PC-3 (cell line): ENCODE results near the gene PPP1R1B. TPM values are rescaled to one million over a fixed set of nuclear protein-coding genes. Genes with fewer than 3 reads are reported as not detected.

Source experiments
- ATAC-seq: fragments of 200-7000 bp; cut with Tn5 transposase; 2 replicates; pipeline ENCODE4 v1.9.1; 2020; ENCODE audit warnings: mild to moderate bottlenecking, moderate library complexity
- BruUV-seq: library from RNA; stranded (reverse); fragments of 400-500 nt; replicated peaks from 2 replicates; lab custom pipeline; 2021; lab: Mats Ljungman, UMichigan
- CTCF ChIA-PET: fragments of 300-600 bp; sonication (Branson Sonifier 250); formaldehyde crosslinking; loops from one replicate; lab custom pipeline; 2022; ENCODE audit warnings: antibody characterized with exemption; lab: Charles Lee
- POLR2A ChIA-PET: fragments of 300-600 bp; sonication (Branson Sonifier 250); formaldehyde crosslinking; loops from one replicate; lab custom pipeline; 2022; ENCODE audit warnings: antibody characterized with exemption; ENCODE audit not compliant: unreplicated experiment; lab: Charles Lee
- DNase-seq: peaks from one replicate; pipeline ENCODE4 v3.0.0-alpha.2; 2015
- H2AFZ ChIP-seq: fragments of 300-600 bp; sonication (generic); 2 replicates; pipeline ENCODE4 v1.6.0; 2016; ENCODE audit warnings: antibody characterized with exemption, low read length
- H3F3A ChIP-seq: fragments of 300-600 bp; sonication (generic); one replicate; pipeline ENCODE4 v1.6.0; 2017; ENCODE audit warnings: antibody characterized with exemption, low read length, control low read depth, mild to moderate bottlenecking; ENCODE audit not compliant: unreplicated experiment
- H3K27ac ChIP-seq: fragments of 300-600 bp; sonication (generic); 2 replicates; pipeline ENCODE4 v1.5.1; 2016; ENCODE audit warnings: mild to moderate bottlenecking, low read length
- H3K27me3 ChIP-seq: fragments of 300-600 bp; sonication (generic); 2 replicates; pipeline ENCODE4 v1.6.1; 2016; ENCODE audit warnings: low read length, mixed read lengths
- H3K36me3 ChIP-seq: fragments of 300-600 bp; sonication (generic); 2 replicates; pipeline ENCODE4 v1.6.1; 2016; ENCODE audit warnings: low read depth, mixed run types, low read length, mixed read lengths
- H3K4me1 ChIP-seq: fragments of 300-600 bp; sonication (generic); 2 replicates; pipeline ENCODE4 v1.5.1; 2016; ENCODE audit warnings: low read length; ENCODE audit not compliant: insufficient read depth
- H3K4me2 ChIP-seq: fragments of 300-600 bp; sonication (generic); 2 replicates; pipeline ENCODE4 v1.6.0; 2016; ENCODE audit warnings: low read length
- H3K4me3 ChIP-seq: fragments of 300-600 bp; sonication (generic); 2 replicates; pipeline ENCODE4 v1.5.1; 2016; ENCODE audit warnings: mild to moderate bottlenecking, low read length, mixed read lengths
- H3K79me2 ChIP-seq: fragments of 300-600 bp; sonication (generic); 2 replicates; pipeline ENCODE4 v1.6.1; 2017; ENCODE audit warnings: low read length, mixed read lengths
- H3K9ac ChIP-seq: fragments of 300-600 bp; sonication (generic); 2 replicates; pipeline ENCODE4 v1.6.0; 2016; ENCODE audit warnings: mild to moderate bottlenecking, low read length
- H3K9me2 ChIP-seq: fragments of 300-600 bp; sonication (generic); replicated peaks from 2 replicates; pipeline ENCODE4 v1.6.1; 2016; ENCODE audit warnings: mixed run types, low read length, mixed read lengths
- H3K9me3 ChIP-seq: fragments of 300-600 bp; sonication (generic); 2 replicates; pipeline ENCODE4 v1.6.1; 2016; ENCODE audit warnings: low read length, mixed read lengths
- H4K20me1 ChIP-seq: fragments of 300-600 bp; sonication (generic); 2 replicates; pipeline ENCODE4 v1.6.1; 2016; ENCODE audit warnings: low read length, mixed read lengths
- CTCF ChIP-seq: fragments of 300-600 bp; sonication (generic); conservative IDR thresholded peaks from 2 replicates; pipeline ENCODE4 v1.5.1; 2017; ENCODE audit warnings: antibody characterized with exemption, low read depth, mild to moderate bottlenecking, low read length
- EZH2 ChIP-seq: fragments of 300-600 bp; sonication (generic); IDR thresholded peaks from one replicate; pipeline ENCODE4 v1.6.1; 2017; ENCODE audit warnings: antibody characterized with exemption, mild to moderate bottlenecking, low read length; ENCODE audit not compliant: unreplicated experiment
- EZH2phosphoT487 ChIP-seq: fragments of 300-600 bp; sonication (generic); IDR thresholded peaks from 2 replicates; pipeline ENCODE4 v1.6.1; 2018; ENCODE audit warnings: mild to moderate bottlenecking, antibody characterized with exemption, low read length, borderline replicate concordance
- intact Hi-C: fragments of 100-400 bp; cut with micrococcal nuclease; formaldehyde crosslinking; loops from 2 replicates; pipeline ENCODE4 v1.9.0; 2023
- total RNA-seq: library from RNA; depleted of rRNA; stranded (reverse); fragments of >200 nt; gene quantifications from 2 replicates; pipeline ENCODE4 v1.2.3, GENCODE V29; 2014

The PPP1R1B gene
- total RNA-seq, 1 experiment from 2014 or later: 3.1 TPM

- Histone ChIP-seq H4K20me1 (no peaks in the 10 kb centered on the region), H3K4me3 (no peak overlapping the region), H2AFZ (no peak overlapping the region), H3K9me3 (no peaks in the 10 kb centered on the region), H3K27ac (no peak overlapping the region), H3K4me1 (peaks cover 13% of the 10 kb centered on the region; the same call in 1 of the 2 replicates), H3K27me3 (no peaks in the 10 kb centered on the region), H3K36me3 (no peaks in the 10 kb centered on the region), H3K4me2 (no peak overlapping the region), H3K79me2 (peaks cover 68% of the 10 kb centered on the region), H3F3A (no peaks in the 10 kb centered on the region), H3K9me2 (no peaks in the 10 kb centered on the region), H3K9ac (no peak overlapping the region)
- ChIA-PET CTCF (no interaction called here), POLR2A (no interaction called here)
- no TSS peak for BruUV-seq
- DNase-seq: no peak
- no peak for ATAC-seq
- TF ChIP-seq CTCF (no peak), EZH2phosphoT487 (no peak), EZH2 (no peak)
- intact Hi-C loops: no loop called here
Observed at GRCh38 chr17:39641883-39642282, 15.1 kb downstream of the PPP1R1B start.

DNA sequence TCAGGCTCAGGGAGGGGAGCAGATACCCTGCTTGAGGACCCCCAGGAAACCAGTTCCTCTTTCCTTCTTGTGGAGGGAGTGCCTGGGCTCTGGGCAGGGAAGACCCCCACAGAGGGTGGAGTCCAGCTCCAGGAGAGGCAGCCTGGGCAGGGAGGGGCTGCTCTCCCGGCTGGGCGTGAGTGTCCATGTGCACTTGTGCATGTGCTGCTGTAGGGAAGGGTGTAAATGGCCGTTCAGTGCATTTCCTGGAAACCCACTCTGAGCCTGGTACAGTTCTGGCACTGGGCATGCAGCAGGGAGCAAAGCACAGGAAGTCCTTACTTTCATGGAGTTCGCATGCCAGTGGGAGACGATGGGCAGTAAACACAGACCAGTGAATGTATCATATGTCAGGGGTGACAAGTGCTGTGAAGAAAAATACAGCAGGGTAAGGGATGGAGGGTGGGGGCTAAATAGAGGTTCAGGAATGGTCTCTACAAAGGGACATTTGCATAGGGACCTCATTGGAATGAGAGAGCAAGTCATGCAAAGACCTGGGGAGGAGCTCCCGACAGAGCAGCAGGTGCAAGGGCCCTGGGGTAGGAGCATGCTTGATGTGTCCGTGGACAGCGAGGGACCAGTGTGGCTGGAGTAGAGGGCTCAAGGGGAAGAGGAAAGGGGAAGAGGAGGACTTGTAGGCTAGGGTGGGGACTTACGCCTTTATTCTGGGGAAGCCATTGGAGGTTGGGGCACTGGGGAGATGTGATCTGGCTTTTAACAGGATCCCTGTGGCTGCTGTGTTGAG, 15.7 kb downstream of the PPP1R1B start:
- DNase-seq (no peak), ATAC-seq (no peak)
- Histone ChIP-seq H3K9me3 (no peaks in the 10 kb centered on the region), H4K20me1 (no peaks in the 10 kb centered on the region), H3K4me2 (no peak overlapping the region), H3K27ac (no peak overlapping the region), H3K9me2 (no peaks in the 10 kb centered on the region), H3K36me3 (no peaks in the 10 kb centered on the region), H3K79me2 (peaks cover 65% of the 10 kb centered on the region), H3F3A (no peaks in the 10 kb centered on the region), H3K4me3 (no peak overlapping the region), H3K4me1 (peaks cover 13% of the 10 kb centered on the region; the same call in 1 of the 2 replicates), H2AFZ (no peak overlapping the region), H3K9ac (no peak overlapping the region), H3K27me3 (no peaks in the 10 kb centered on the region)
- TF ChIP-seq EZH2phosphoT487 (no peak), EZH2 (no peak), CTCF (no peak)
- POLR2A ChIA-PET: no interaction called here
- CTCF ChIA-PET: interaction anchor here (0.9 kb wide), 1 partner anchor 9 kb away, joined by 4 read pairs; no protein-coding TSS in a partner anchor
- intact Hi-C loops: no loop called here
- no TSS peak for BruUV-seq

DNA sequence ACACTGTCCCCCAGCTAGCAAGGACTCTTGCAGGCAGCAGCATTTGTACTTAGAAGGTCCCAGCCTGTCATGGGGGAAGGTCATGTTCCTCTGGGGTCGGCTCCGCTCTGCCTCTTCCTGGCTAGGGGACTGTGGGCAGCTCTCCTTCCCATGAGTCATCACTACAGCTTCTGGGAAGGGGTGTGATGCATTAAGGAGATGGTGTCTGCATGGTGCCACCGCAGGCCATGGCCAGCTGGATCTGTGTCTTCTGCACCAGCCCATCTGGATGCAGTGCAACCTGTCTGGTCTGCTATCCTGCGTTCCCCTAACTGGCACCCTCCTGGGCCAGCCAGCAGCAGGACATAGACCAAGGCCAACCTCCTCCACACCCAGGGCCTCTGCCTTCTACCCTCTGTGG, 16.5 kb downstream of the PPP1R1B start:
- no peak for TF ChIP-seq EZH2phosphoT487
- no peak for TF ChIP-seq EZH2
- no peak for TF ChIP-seq CTCF
- ATAC-seq: peak; percentile 51

More for the DNA sequence above, 16.5 kb downstream of the PPP1R1B start:
- H3K9me2 ChIP-seq: no peaks in the 10 kb centered on the region
- peaks cover 57% of the 10 kb centered on the region for H3K79me2 ChIP-seq
- no peak overlapping the region for H3K27ac ChIP-seq
- CTCF ChIA-PET: interaction anchor here (0.9 kb wide), 1 partner anchor 8 kb away, joined by 4 read pairs; no protein-coding TSS in a partner anchor
- H3F3A ChIP-seq: no peaks in the 10 kb centered on the region
- H3K27me3 ChIP-seq: no peaks in the 10 kb centered on the region
- H3K4me1 ChIP-seq: peaks cover 7% of the 10 kb centered on the region; the same call in 1 of the 2 replicates
- H4K20me1 ChIP-seq: no peaks in the 10 kb centered on the region
- no peak overlapping the region for H3K4me2 ChIP-seq
- H2AFZ ChIP-seq: no peak overlapping the region
- no peak overlapping the region for H3K9ac ChIP-seq
- no peaks in the 10 kb centered on the region for H3K9me3 ChIP-seq
- DNase-seq: no peak
- intact Hi-C loops: no loop called here
- no TSS peak for BruUV-seq
- POLR2A ChIA-PET: no interaction called here
- H3K36me3 ChIP-seq: no peaks in the 10 kb centered on the region
- no peak overlapping the region for H3K4me3 ChIP-seq
